SK-N-SH (cell line): ENCODE results near the gene STARD5. TPM values are rescaled to one million over a fixed set of nuclear protein-coding genes. Genes with fewer than 3 reads are reported as not detected.
"Not testable (repeated sequence)": the region's sequence is repeated elsewhere in the genome, so short reads cannot be mapped to it uniquely, and the experiment has no call there.

Experiments used
- CTCF ChIA-PET: fragments of 300-600, 350-600 bp; formaldehyde crosslinking; extraction: SDS; loops from one replicate; lab custom pipeline; 2021; lab: Yijun Ruan, JAX
- POLR2A ChIA-PET: fragments of 350-600 bp; sonication (Branson Sonifier 250); formaldehyde crosslinking; extraction: SDS; loops from one replicate; lab custom pipeline; 2020; ENCODE audit warnings: antibody characterized with exemption, inconsistent platforms; lab: Yijun Ruan, JAX
- DNase-seq: peaks from one replicate; pipeline ENCODE4 v3.0.0; 2012
- H2AFZ ChIP-seq: fragments of 200-600 bp; sonication (generic); 2 replicates; pipeline ENCODE4 v1.8.1; 2016; ENCODE audit warnings: antibody characterized with exemption, mild to moderate bottlenecking, low read depth
- H3F3A ChIP-seq: fragments of 200-600 bp; sonication (generic); replicated peaks from 2 replicates; pipeline ENCODE3; 2016; ENCODE audit warnings: antibody characterized with exemption, mild to moderate bottlenecking; ENCODE audit not compliant: insufficient read depth
- H3K27ac ChIP-seq, 2 experiments: fragments of 200-500 bp in 1 of 2; fragments of 200-600 bp in 1 of 2; sonication (Bioruptor generic) in 1 of 2; sonication (generic), shearing (Covaris generic) in 1 of 2; 2 replicates each; pipeline versions ENCODE4 v1.5.1 to v1.6.1; 2014 to 2016; ENCODE audit warnings: low read depth in 2 of 2, inconsistent platforms in 1 of 2, low read length in 1 of 2, mild to moderate bottlenecking in 1 of 2, mixed read lengths in 1 of 2
- H3K27me3 ChIP-seq: fragments of 200-600 bp; sonication (generic), shearing (Covaris generic); 2 replicates; pipeline ENCODE4 v1.6.1; 2016; ENCODE audit warnings: mixed run types; ENCODE audit not compliant: insufficient read depth
- H3K36me3 ChIP-seq, 2 experiments: fragments of 200-500 bp in 1 of 2; fragments of 200-600 bp in 1 of 2; sonication (Bioruptor generic) in 1 of 2; sonication (generic) in 1 of 2; replicated peaks in 1 of 2; 2 replicates each; pipeline versions ENCODE3 to v1.5.1; 2014 to 2016; ENCODE audit warnings: low read length in 1 of 2, mild to moderate bottlenecking in 1 of 2; ENCODE audit not compliant: insufficient read depth in 2 of 2, control insufficient read depth in 1 of 2
- H3K4me1 ChIP-seq, 2 experiments: fragments of 200-500 bp in 1 of 2; fragments of 200-600 bp in 1 of 2; sonication (Bioruptor generic) in 1 of 2; sonication (generic), shearing (Covaris generic) in 1 of 2; 2 replicates each; pipeline versions ENCODE4 v1.5.1 to v1.6.1; 2014 to 2016; ENCODE audit warnings: low read depth in 1 of 2, low read length in 1 of 2, mixed run types in 1 of 2; ENCODE audit not compliant: insufficient read depth in 2 of 2, control insufficient read depth in 1 of 2
- H3K4me2 ChIP-seq: fragments of 200-600 bp; sonication (generic), shearing (Covaris generic); 2 replicates; pipeline ENCODE4 v1.6.1; 2017; ENCODE audit warnings: mixed run types
- H3K4me3 ChIP-seq, 2 experiments: fragments of 200-500 bp in 1 of 2; fragments of 200-600 bp in 1 of 2; sonication (Bioruptor generic) in 1 of 2; sonication (generic), shearing (Covaris generic) in 1 of 2; 2 replicates each; pipeline versions ENCODE4 v1.5.1 to v1.8.1; 2014 to 2016; ENCODE audit warnings: low read depth in 2 of 2, inconsistent platforms in 1 of 2, low read length in 1 of 2, mild to moderate bottlenecking in 1 of 2, mixed read lengths in 1 of 2, moderate library complexity in 1 of 2
- H3K79me2 ChIP-seq: fragments of 200-600 bp; sonication (generic); 2 replicates; pipeline ENCODE4 v1.8.1; 2017; ENCODE audit warnings: mild to moderate bottlenecking; ENCODE audit not compliant: insufficient read depth
- H3K9ac ChIP-seq: fragments of 200-600 bp; sonication (generic); 2 replicates; pipeline ENCODE4 v1.6.1; 2017; ENCODE audit warnings: mixed run types
- H3K9me2 ChIP-seq: fragments of 200-600 bp; sonication (generic); 2 replicates; pipeline ENCODE4 v1.6.1; 2017; ENCODE audit warnings: mixed run types
- H3K9me3 ChIP-seq: fragments of 200-600 bp; sonication (generic); 2 replicates; pipeline ENCODE4 v1.6.1; 2017; ENCODE audit warnings: mixed run types, mild to moderate bottlenecking, moderate library complexity
- H4K20me1 ChIP-seq: fragments of 200-600 bp; sonication (generic); 2 replicates; pipeline ENCODE4 v1.6.1; 2017; ENCODE audit warnings: mild to moderate bottlenecking, mixed run types; ENCODE audit not compliant: insufficient read depth
- CHD2 ChIP-seq: fragments of 150-350 bp; IDR thresholded peaks from 2 replicates; pipeline ENCODE4 v1.6.1; 2018; ENCODE audit warnings: low read length; ENCODE audit not compliant: partially characterized antibody
- EZH2phosphoT487 ChIP-seq: fragments of 200-600 bp; sonication (generic); IDR thresholded peaks from 2 replicates; pipeline ENCODE4 v1.6.1; 2017; ENCODE audit warnings: low read depth, mixed run types, mild to moderate bottlenecking, antibody characterized with exemption, moderate library complexity, borderline replicate concordance
- FOXM1 ChIP-seq: IDR thresholded peaks from 2 replicates; pipeline ENCODE4 v1.4.0; 2012; ENCODE audit warnings: low read depth, mild to moderate bottlenecking
- GABPA ChIP-seq: IDR thresholded peaks from 2 replicates; pipeline ENCODE4 v1.4.0; 2012; ENCODE audit warnings: low read depth, mild to moderate bottlenecking
- GATA2 ChIP-seq: sonication (generic); formaldehyde crosslinking; IDR thresholded peaks from 2 replicates; pipeline ENCODE4 v1.5.0; 2020; ENCODE audit warnings: mild to moderate bottlenecking, missing genetic modification reagents
- MXI1 ChIP-seq: IDR thresholded peaks from 2 replicates; pipeline ENCODE4 v1.6.1; 2012; ENCODE audit warnings: mild to moderate bottlenecking, low read depth, low read length, improper control_type of control experiment
- NRF1 ChIP-seq: IDR thresholded peaks from 2 replicates; pipeline ENCODE4 v1.6.1; 2012; ENCODE audit warnings: low read depth, mild to moderate bottlenecking, low read length
- POLR2AphosphoS5 ChIP-seq: IDR thresholded peaks from 2 replicates; pipeline ENCODE4 v1.6.1; 2012; ENCODE audit warnings: low read depth, low read length
- RXRA ChIP-seq: IDR thresholded peaks from 2 replicates; pipeline ENCODE4 v1.4.0; 2012; ENCODE audit warnings: low read depth, mild to moderate bottlenecking, borderline replicate concordance
- SMC3 ChIP-seq: IDR thresholded peaks from 2 replicates; pipeline ENCODE4 v1.6.1; 2012; ENCODE audit warnings: low read depth, low read length, improper control_type of control experiment
- TAF1 ChIP-seq: IDR thresholded peaks from 2 replicates; pipeline ENCODE4 v1.6.1; 2012; ENCODE audit warnings: low read depth, mild to moderate bottlenecking, low read length, moderate library complexity, borderline replicate concordance
- TCF12 ChIP-seq: IDR thresholded peaks from 2 replicates; pipeline ENCODE4 v1.4.0; 2012
- WGBS: methylation state at CpG from one replicate; pipeline ENCODE4 v1.1.6; 2017; ENCODE audit warnings: low lambda C conversion rate; 5-methylcytosine and 5-hydroxymethylcytosine counted together
- polyA plus RNA-seq, 3 experiments: library from polyadenylated mRNA; depleted of rRNA; stranded (reverse); fragments of >200 nt; gene quantifications; 2 replicates each; pipeline ENCODE4 v1.2.3, GENCODE V29; 2012
- TF ChIP-seq, protein P1 (sequence below): fragments of 150-350 bp; IDR thresholded peaks from 2 replicates; pipeline ENCODE4 v1.6.1; 2016; ENCODE audit warnings: mild to moderate bottlenecking, low read depth, low read length
- TF ChIP-seq, protein P2 (sequence below): IDR thresholded peaks from 2 replicates; pipeline ENCODE4; 2012
- TF ChIP-seq, protein P3 (sequence below): IDR thresholded peaks from 2 replicates; pipeline ENCODE4 v1.4.0; 2012; ENCODE audit warnings: low read depth
- TF ChIP-seq, protein P4 (sequence below): IDR thresholded peaks from 2 replicates; pipeline ENCODE4 v1.4.0; 2012; ENCODE audit warnings: low read depth, borderline replicate concordance
- TF ChIP-seq, protein P5 (sequence below): IDR thresholded peaks from 2 replicates; pipeline ENCODE4 v1.6.1; 2012; ENCODE audit warnings: mild to moderate bottlenecking, low read depth, low read length, moderate library complexity
- TF ChIP-seq, protein P6 (sequence below): fragments of 150-350 bp; IDR thresholded peaks from 2 replicates; pipeline ENCODE4 v1.6.1; 2017; ENCODE audit warnings: antibody characterized with exemption, low read length, low read depth, borderline replicate concordance

The STARD5 gene
- polyA plus RNA-seq, 1 of the 3 experiments (the other 2 are of a cell fraction): 1.6 TPM

DNA sequence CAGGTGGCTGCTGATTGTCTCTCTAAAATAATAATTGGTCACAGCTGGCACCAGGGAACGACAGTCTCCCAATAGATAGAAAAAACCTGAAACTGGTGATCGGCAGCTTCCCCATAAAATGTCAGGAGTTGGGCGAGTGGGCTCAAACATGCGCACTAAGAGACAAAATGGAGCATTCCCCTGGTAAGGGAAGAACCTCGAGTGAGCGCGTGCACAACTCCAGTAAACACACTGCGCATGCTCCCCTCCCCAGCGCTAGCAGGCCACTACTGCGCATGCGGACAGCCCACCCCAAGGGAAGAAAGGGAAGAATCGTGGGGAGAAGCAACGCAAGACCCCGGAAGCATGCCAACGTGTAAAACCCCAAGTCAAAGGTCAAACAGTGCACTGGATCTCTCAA lies 7.7 kb upstream of the STARD5 start:
- WGBS: 85% methylated on average over 15 of the region's 15 CpGs
- Histone ChIP-seq H3F3A (peaks cover 14% of the 10 kb centered on the region), H4K20me1 (no peaks in the 10 kb centered on the region), H3K4me1 (peaks cover 0 to 4% of the 10 kb centered on the region in 2 experiments; a peak in 1 of 4 replicates), H3K79me2 (no peaks in the 10 kb centered on the region), H3K9me3 (no peaks in the 10 kb centered on the region), H3K36me3 (no peaks in the 10 kb centered on the region), H3K9me2 (no peaks in the 10 kb centered on the region), H3K4me3 (no peak overlapping the region), H3K4me2 (no peak overlapping the region)
- ChIA-PET CTCF (interaction anchor here (0.7 kb wide), 1 partner anchor 65 kb away, joined by 3 read pairs; no protein-coding TSS in a partner anchor), POLR2A (no interaction called here)
- TF ChIP-seq EZH2phosphoT487 (no peak), GABPA (no peak), GATA2 (no peak), POLR2AphosphoS5 (no peak), SMC3 (no peak), NRF1 (no peak), CHD2 (no peak), FOXM1 (no peak), MXI1 (no peak), TCF12 (no peak), RXRA (no peak), TAF1 (no peak)
- TF ChIP-seq, protein P1, sequence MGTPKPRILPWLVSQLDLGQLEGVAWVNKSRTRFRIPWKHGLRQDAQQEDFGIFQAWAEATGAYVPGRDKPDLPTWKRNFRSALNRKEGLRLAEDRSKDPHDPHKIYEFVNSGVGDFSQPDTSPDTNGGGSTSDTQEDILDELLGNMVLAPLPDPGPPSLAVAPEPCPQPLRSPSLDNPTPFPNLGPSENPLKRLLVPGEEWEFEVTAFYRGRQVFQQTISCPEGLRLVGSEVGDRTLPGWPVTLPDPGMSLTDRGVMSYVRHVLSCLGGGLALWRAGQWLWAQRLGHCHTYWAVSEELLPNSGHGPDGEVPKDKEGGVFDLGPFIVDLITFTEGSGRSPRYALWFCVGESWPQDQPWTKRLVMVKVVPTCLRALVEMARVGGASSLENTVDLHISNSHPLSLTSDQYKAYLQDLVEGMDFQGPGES: no peak
- TF ChIP-seq, protein P2, sequence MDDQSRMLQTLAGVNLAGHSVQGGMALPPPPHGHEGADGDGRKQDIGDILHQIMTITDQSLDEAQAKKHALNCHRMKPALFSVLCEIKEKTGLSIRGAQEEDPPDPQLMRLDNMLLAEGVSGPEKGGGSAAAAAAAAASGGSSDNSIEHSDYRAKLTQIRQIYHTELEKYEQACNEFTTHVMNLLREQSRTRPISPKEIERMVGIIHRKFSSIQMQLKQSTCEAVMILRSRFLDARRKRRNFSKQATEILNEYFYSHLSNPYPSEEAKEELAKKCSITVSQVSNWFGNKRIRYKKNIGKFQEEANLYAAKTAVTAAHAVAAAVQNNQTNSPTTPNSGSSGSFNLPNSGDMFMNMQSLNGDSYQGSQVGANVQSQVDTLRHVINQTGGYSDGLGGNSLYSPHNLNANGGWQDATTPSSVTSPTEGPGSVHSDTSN: no peak
- TF ChIP-seq, protein P3, sequence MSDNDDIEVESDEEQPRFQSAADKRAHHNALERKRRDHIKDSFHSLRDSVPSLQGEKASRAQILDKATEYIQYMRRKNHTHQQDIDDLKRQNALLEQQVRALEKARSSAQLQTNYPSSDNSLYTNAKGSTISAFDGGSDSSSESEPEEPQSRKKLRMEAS: no peak
- TF ChIP-seq, protein P4, sequence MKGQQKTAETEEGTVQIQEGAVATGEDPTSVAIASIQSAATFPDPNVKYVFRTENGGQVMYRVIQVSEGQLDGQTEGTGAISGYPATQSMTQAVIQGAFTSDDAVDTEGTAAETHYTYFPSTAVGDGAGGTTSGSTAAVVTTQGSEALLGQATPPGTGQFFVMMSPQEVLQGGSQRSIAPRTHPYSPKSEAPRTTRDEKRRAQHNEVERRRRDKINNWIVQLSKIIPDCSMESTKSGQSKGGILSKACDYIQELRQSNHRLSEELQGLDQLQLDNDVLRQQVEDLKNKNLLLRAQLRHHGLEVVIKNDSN: no peak
- TF ChIP-seq, protein P5, sequence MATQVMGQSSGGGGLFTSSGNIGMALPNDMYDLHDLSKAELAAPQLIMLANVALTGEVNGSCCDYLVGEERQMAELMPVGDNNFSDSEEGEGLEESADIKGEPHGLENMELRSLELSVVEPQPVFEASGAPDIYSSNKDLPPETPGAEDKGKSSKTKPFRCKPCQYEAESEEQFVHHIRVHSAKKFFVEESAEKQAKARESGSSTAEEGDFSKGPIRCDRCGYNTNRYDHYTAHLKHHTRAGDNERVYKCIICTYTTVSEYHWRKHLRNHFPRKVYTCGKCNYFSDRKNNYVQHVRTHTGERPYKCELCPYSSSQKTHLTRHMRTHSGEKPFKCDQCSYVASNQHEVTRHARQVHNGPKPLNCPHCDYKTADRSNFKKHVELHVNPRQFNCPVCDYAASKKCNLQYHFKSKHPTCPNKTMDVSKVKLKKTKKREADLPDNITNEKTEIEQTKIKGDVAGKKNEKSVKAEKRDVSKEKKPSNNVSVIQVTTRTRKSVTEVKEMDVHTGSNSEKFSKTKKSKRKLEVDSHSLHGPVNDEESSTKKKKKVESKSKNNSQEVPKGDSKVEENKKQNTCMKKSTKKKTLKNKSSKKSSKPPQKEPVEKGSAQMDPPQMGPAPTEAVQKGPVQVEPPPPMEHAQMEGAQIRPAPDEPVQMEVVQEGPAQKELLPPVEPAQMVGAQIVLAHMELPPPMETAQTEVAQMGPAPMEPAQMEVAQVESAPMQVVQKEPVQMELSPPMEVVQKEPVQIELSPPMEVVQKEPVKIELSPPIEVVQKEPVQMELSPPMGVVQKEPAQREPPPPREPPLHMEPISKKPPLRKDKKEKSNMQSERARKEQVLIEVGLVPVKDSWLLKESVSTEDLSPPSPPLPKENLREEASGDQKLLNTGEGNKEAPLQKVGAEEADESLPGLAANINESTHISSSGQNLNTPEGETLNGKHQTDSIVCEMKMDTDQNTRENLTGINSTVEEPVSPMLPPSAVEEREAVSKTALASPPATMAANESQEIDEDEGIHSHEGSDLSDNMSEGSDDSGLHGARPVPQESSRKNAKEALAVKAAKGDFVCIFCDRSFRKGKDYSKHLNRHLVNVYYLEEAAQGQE: no peak
- TF ChIP-seq, protein P6, sequence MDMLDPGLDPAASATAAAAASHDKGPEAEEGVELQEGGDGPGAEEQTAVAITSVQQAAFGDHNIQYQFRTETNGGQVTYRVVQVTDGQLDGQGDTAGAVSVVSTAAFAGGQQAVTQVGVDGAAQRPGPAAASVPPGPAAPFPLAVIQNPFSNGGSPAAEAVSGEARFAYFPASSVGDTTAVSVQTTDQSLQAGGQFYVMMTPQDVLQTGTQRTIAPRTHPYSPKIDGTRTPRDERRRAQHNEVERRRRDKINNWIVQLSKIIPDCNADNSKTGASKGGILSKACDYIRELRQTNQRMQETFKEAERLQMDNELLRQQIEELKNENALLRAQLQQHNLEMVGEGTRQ: no peak
- TF ChIP-seq, all 33 proteins: peak for 0
- no peak overlapping the region for H2AFZ ChIP-seq
- H3K9ac ChIP-seq: no peak overlapping the region
- H3K27ac ChIP-seq: no peak overlapping the region
- DNase-seq: no peak
- no peaks in the 10 kb centered on the region for H3K27me3 ChIP-seq

DNA sequence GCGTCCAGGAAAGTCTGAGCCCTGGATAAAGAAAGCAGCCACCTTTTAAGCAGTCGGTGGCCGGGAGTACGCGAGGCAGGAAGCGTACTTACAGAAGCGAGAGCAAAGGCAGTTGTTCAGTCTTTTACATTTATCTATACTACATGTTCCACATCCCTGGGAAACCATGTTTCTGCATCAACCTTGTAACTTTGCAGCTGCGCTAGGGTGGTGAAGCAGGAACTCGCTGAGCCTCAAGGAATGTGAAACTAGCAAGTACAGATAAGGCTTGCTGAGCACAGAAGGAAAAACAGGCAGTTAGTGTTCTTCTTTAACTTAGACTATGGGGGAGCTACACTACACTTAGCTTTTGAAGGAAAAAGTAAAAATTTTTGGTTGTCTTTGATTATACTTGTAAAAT lies 7.2 kb upstream of the STARD5 start:
- H3K4me1 ChIP-seq, POLR2A ChIA-PET, H2AFZ ChIP-seq, H3K27ac ChIP-seq, H3K4me3 ChIP-seq, H3K36me3 ChIP-seq, H3K27me3 ChIP-seq, H3K4me2 ChIP-seq, H3K79me2 ChIP-seq, H3K9ac ChIP-seq, H4K20me1 ChIP-seq, H3K9me2 ChIP-seq, H3K9me3 ChIP-seq, DNase-seq: not testable (repeated sequence)
- H3F3A ChIP-seq: peaks cover 14% of the 10 kb centered on the region
- WGBS: 86% methylated on average over 9 of the region's 9 CpGs
- CTCF ChIA-PET: interaction anchor here (0.7 kb wide), 1 partner anchor 64 kb away, joined by 3 read pairs; no protein-coding TSS in a partner anchor
